HepG2 (cell line): ENCODE data around the gene TRMT1L. TPM values are rescaled to one million over a fixed set of nuclear protein-coding genes. Genes with fewer than 3 reads are reported as not detected.

Source experiments
- ATAC-seq: fragments of 200-7000 bp; cut with Tn5 transposase; 3 replicates; pipeline ENCODE4 v1.9.1; 2020; ENCODE audit warnings: mild to moderate bottlenecking, moderate library complexity
- BruUV-seq: library from RNA; stranded (reverse); fragments of 400-500 nt; replicated peaks from 2 replicates; lab custom pipeline; 2021; lab: Mats Ljungman, UMichigan
- CTCF ChIA-PET: fragments of 300-600 bp; formaldehyde crosslinking; extraction: SDS; loops from one replicate; lab custom pipeline; 2021; ENCODE audit warnings: low total read pairs, inconsistent platforms, low intra/inter-chr PET ratio; lab: Yijun Ruan, JAX
- POLR2A ChIA-PET: fragments of 350-600 bp; sonication (Branson Sonifier 250); formaldehyde crosslinking; loops from one replicate; lab custom pipeline; 2020; ENCODE audit warnings: antibody characterized with exemption, inconsistent platforms; lab: Yijun Ruan, JAX
- DNase-seq: peaks from one replicate; pipeline ENCODE4 v3.0.0-alpha.2; 2015; ENCODE audit warnings: low spot score
- FAIRE-seq: peaks from 3 replicates; lab custom pipeline; 2011; peaks lifted over from hg19 to GRCh38; lab: Jason Lieb, UNC
- H2AFZ ChIP-seq: one replicate; pipeline ENCODE4 v1.6.1; 2011; ENCODE audit warnings: low read length, inconsistent platforms
- H3K27ac ChIP-seq: fragments of 300-600 bp; 3 replicates; pipeline ENCODE4 v1.8.0; 2011; ENCODE audit warnings: mixed run types, mild to moderate bottlenecking, mixed read lengths, low read length, inconsistent platforms; ENCODE audit not compliant: insufficient read depth; ENCODE audit errors: extremely low read length
- H3K27me3 ChIP-seq, 2 experiments: fragments of 200-600 bp in 1 of 2; 2 replicates in 1 of 2; 3 replicates in 1 of 2; pipeline versions ENCODE4 v1.6.0 to v1.8.0; 2011; ENCODE audit warnings: low read length in 2 of 2, mild to moderate bottlenecking in 2 of 2, moderate library complexity in 2 of 2, inconsistent platforms in 1 of 2; ENCODE audit not compliant: insufficient read depth in 2 of 2, control insufficient read depth in 1 of 2
- H3K36me3 ChIP-seq, 2 experiments: fragments of 200-600 bp in 1 of 2; replicated peaks in 1 of 2; 2 replicates in 1 of 2; 3 replicates in 1 of 2; pipeline versions ENCODE4 v1.5.1 to v1.8.0; 2011; ENCODE audit warnings: low read length in 2 of 2, inconsistent platforms in 1 of 2; ENCODE audit not compliant: insufficient read depth in 2 of 2, control insufficient read depth in 1 of 2
- H3K4me1 ChIP-seq: 2 replicates; pipeline ENCODE4 v1.5.1; 2012; ENCODE audit warnings: low read length, inconsistent platforms; ENCODE audit not compliant: insufficient read depth
- H3K4me2 ChIP-seq: 2 replicates; pipeline ENCODE4 v1.6.0; 2011; ENCODE audit warnings: low read depth, low read length, inconsistent platforms
- H3K4me3 ChIP-seq, 3 experiments: fragments of 200-600 bp in 1 of 3; sonication (generic), shearing (Covaris generic) in 1 of 3; replicated peaks in 1 of 3; 2 replicates each; pipeline ENCODE4 v1.5.1; 2011 to 2016; ENCODE audit warnings: low read length in 3 of 3, inconsistent platforms in 2 of 3, low read depth in 2 of 3, mild to moderate bottlenecking in 2 of 3, control low read depth in 1 of 3, mixed read lengths in 1 of 3; ENCODE audit not compliant: insufficient read depth in 1 of 3
- H3K79me2 ChIP-seq: one replicate; pipeline ENCODE4 v1.6.1; 2011; ENCODE audit warnings: low read length, inconsistent platforms; ENCODE audit not compliant: insufficient read depth
- H3K9ac ChIP-seq: 2 replicates; pipeline ENCODE4 v1.6.0; 2011; ENCODE audit warnings: mild to moderate bottlenecking, low read depth, low read length, inconsistent platforms; ENCODE audit not compliant: insufficient read depth
- H3K9me3 ChIP-seq: 2 replicates; pipeline ENCODE4 v1.5.1; 2012; ENCODE audit warnings: mild to moderate bottlenecking, low read length
- H4K20me1 ChIP-seq: 2 replicates; pipeline ENCODE4 v1.6.0; 2011; ENCODE audit warnings: inconsistent platforms, mild to moderate bottlenecking, low read length, moderate library complexity; ENCODE audit not compliant: insufficient read depth
- ARNT ChIP-seq: fragments of 450-650 bp; IDR thresholded peaks from 2 replicates; pipeline ENCODE4 v1.6.1; 2017
- EED ChIP-seq: sonication (generic); formaldehyde crosslinking; IDR thresholded peaks from 2 replicates; pipeline ENCODE4 v1.5.0; 2020; ENCODE audit warnings: mild to moderate bottlenecking, missing genetic modification reagents
- FIP1L1 ChIP-seq: fragments of 200-400 bp; formaldehyde crosslinking; IDR thresholded peaks from 2 replicates; pipeline ENCODE4 v1.6.1; 2018; ENCODE audit warnings: low read depth, mild to moderate bottlenecking, low read length, moderate library complexity, borderline replicate concordance; ENCODE audit not compliant: insufficient read depth
- FLYWCH1 ChIP-seq: sonication (generic); formaldehyde crosslinking; IDR thresholded peaks from 2 replicates; pipeline ENCODE4 v1.8.1; 2023; ENCODE audit warnings: mild to moderate bottlenecking, missing genetic modification reagents
- GFI1 ChIP-seq: sonication (generic); formaldehyde crosslinking; IDR thresholded peaks from 2 replicates; pipeline ENCODE4 v1.5.0; 2020; ENCODE audit warnings: missing genetic modification reagents, mild to moderate bottlenecking, borderline replicate concordance
- HES4 ChIP-seq: sonication (generic); formaldehyde crosslinking; IDR thresholded peaks from 2 replicates; pipeline ENCODE4 v1.9.0; 2021; ENCODE audit warnings: mild to moderate bottlenecking, missing genetic modification reagents, borderline replicate concordance
- KAT2B ChIP-seq: fragments of 150-350 bp; IDR thresholded peaks from 2 replicates; pipeline ENCODE4 v1.6.1; 2014; ENCODE audit warnings: low read depth, low read length, borderline replicate concordance
- KDM5B ChIP-seq: sonication (generic); formaldehyde crosslinking; IDR thresholded peaks from 2 replicates; pipeline ENCODE4 v1.4.0; 2020; ENCODE audit warnings: missing genetic modification reagents, mild to moderate bottlenecking, borderline replicate concordance
- LCORL ChIP-seq, 2 experiments: fragments of 450-650 bp in 1 of 2; sonication (generic) in 1 of 2; formaldehyde crosslinking in 1 of 2; IDR thresholded peaks; 2 replicates each; pipeline versions ENCODE4 v1.5.0 to v1.6.1; 2017 to 2020; ENCODE audit warnings: antibody characterized with exemption in 1 of 2, missing genetic modification reagents in 1 of 2
- NR2F6 ChIP-seq, 2 experiments: IDR thresholded peaks; 2 replicates each; pipeline ENCODE4 v1.6.1; 2016; ENCODE audit warnings: antibody characterized with exemption in 1 of 2, mild to moderate bottlenecking in 1 of 2
- NR3C1 ChIP-seq: sonication (generic); formaldehyde crosslinking; IDR thresholded peaks from 2 replicates; pipeline ENCODE4 v1.4.0; 2020; ENCODE audit warnings: missing genetic modification reagents
- POLR2G ChIP-seq: fragments of 200-400 bp; formaldehyde crosslinking; IDR thresholded peaks from 2 replicates; pipeline ENCODE4 v1.6.1; 2018; ENCODE audit warnings: mild to moderate bottlenecking, low read depth, low read length, moderate library complexity
- REXO4 ChIP-seq: sonication (generic); formaldehyde crosslinking; IDR thresholded peaks from 2 replicates; pipeline ENCODE4 v1.8.0; 2022; ENCODE audit warnings: missing genetic modification reagents, mild to moderate bottlenecking, borderline replicate concordance
- TGIF2 ChIP-seq: IDR thresholded peaks from 2 replicates; pipeline ENCODE4 v1.6.1; 2016; ENCODE audit warnings: control low read depth, missing compliant biosample characterization
- TP53 ChIP-seq: sonication (generic); formaldehyde crosslinking; conservative IDR thresholded peaks from 2 replicates; pipeline ENCODE4 v1.4.0; 2020; ENCODE audit warnings: missing genetic modification reagents
- ZNF34 ChIP-seq: sonication (generic); formaldehyde crosslinking; IDR thresholded peaks from 2 replicates; pipeline ENCODE4 v1.4.0; 2020; ENCODE audit warnings: mild to moderate bottlenecking, missing genetic modification reagents, borderline replicate concordance
- ZNF354B ChIP-seq: sonication (generic); formaldehyde crosslinking; IDR thresholded peaks from 2 replicates; pipeline ENCODE4 v1.8.0; 2022; ENCODE audit warnings: mild to moderate bottlenecking, missing genetic modification reagents
- ZNF615 ChIP-seq: sonication (generic); formaldehyde crosslinking; IDR thresholded peaks from 2 replicates; pipeline ENCODE4 v1.5.0; 2020; ENCODE audit warnings: mild to moderate bottlenecking, missing genetic modification reagents, borderline replicate concordance
- ZNF652 ChIP-seq: IDR thresholded peaks from 2 replicates; pipeline ENCODE4 v1.6.1; 2016; ENCODE audit warnings: low read depth, borderline replicate concordance
- ZNF816 ChIP-seq: sonication (generic); formaldehyde crosslinking; IDR thresholded peaks from 2 replicates; pipeline ENCODE4 v1.8.0; 2022; ENCODE audit warnings: missing genetic modification reagents, mild to moderate bottlenecking, borderline replicate concordance
- ZNF839 ChIP-seq: sonication (generic); formaldehyde crosslinking; IDR thresholded peaks from 2 replicates; pipeline ENCODE4 v1.4.0; 2020; ENCODE audit warnings: missing genetic modification reagents, mild to moderate bottlenecking, borderline replicate concordance
- ZNF891 ChIP-seq: sonication (generic); formaldehyde crosslinking; IDR thresholded peaks from 2 replicates; pipeline ENCODE4 v1.5.0; 2020; ENCODE audit warnings: mild to moderate bottlenecking, missing genetic modification reagents
- ZSCAN25 ChIP-seq: sonication (generic); formaldehyde crosslinking; IDR thresholded peaks from 2 replicates; pipeline ENCODE4 v1.8.0; 2022; ENCODE audit warnings: mild to moderate bottlenecking, missing genetic modification reagents
- WGBS: methylation state at CpG from one replicate; pipeline ENCODE4 v1.1.6; 2017; ENCODE audit warnings: low lambda C conversion rate; 5-methylcytosine and 5-hydroxymethylcytosine counted together
- in situ Hi-C: cut with HindIII; loops from 2 replicates; pipeline ENCODE4 v1.10.0; 2017; ENCODE audit warnings: low pct_unique_long_range_greater_than_20kb; ENCODE audit not compliant: extremely low pct_ligation_motif_present
- intact Hi-C: fragments of 100-400 bp; cut with micrococcal nuclease; formaldehyde crosslinking; loops from one replicate; pipeline ENCODE4 v1.10.0; 2022; ENCODE audit not compliant: unreplicated experiment
- polyA plus RNA-seq, 8 experiments: library from polyadenylated mRNA; depleted of rRNA in 3 of 8; stranded (reverse) in 7 of 8; unstranded in 1 of 8; fragments of >200 nt; fragmentation: Illumina TruSeq in 4 of 8; extraction: Trizol in 4 of 8; gene quantifications; 2 replicates each; pipeline versions ENCODE4 v1.2.1 to v1.2.3, GENCODE V29; 2011 to 2016; ENCODE audit warnings: low read depth in 4 of 8, missing spikeins in 1 of 8, mixed read lengths in 1 of 8; ENCODE audit not compliant: insufficient read depth in 1 of 8
- total RNA-seq, 5 experiments: library from RNA; depleted of rRNA; stranded (reverse); fragments of >200 nt; fragmentation: Illumina TruSeq; extraction: Trizol; gene quantifications; 2 replicates each; pipeline ENCODE4 v1.2.3, GENCODE V29; 2016; ENCODE audit warnings: low read depth in 1 of 5
- TF ChIP-seq, protein P1 (sequence below): sonication (generic); formaldehyde crosslinking; IDR thresholded peaks from 2 replicates; pipeline ENCODE4 v1.5.1; 2020; ENCODE audit warnings: missing genetic modification reagents, mild to moderate bottlenecking, borderline replicate concordance

The TRMT1L gene
- total and polyA plus RNA-seq, 2 of the 13 experiments (the other 11 are each of a cell fraction or from before 2014, with no cell fraction given), result 17.9 to 19.2 TPM

DNA sequence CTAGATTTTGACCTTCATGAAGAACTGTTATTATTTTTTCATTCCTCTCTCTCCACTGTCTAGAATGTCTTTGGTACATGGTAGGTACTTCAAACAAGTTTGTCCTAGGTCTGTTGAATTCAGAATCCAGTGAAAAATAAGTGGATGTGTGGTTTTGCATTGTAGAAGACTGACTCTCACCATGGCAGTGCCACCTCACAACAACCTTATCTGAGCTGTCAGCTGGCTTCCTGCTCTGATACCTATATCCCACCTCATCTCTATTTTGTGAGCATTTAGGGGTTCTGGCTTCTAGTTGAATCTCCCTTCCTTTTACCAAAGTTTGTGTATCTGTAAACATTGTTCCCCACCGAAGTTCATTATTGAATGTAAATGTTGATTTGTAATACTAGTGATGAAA lies 9.4 kb upstream of the TRMT1L start (continued):
- TF ChIP-seq ZSCAN25 (CRISPR knock-in tag) (no peak), ZNF615 (CRISPR knock-in tag) (no peak), TGIF2 (CRISPR knock-in tag) (no peak), ZNF839 (CRISPR knock-in tag) (no peak), FIP1L1 (no peak)

DNA sequence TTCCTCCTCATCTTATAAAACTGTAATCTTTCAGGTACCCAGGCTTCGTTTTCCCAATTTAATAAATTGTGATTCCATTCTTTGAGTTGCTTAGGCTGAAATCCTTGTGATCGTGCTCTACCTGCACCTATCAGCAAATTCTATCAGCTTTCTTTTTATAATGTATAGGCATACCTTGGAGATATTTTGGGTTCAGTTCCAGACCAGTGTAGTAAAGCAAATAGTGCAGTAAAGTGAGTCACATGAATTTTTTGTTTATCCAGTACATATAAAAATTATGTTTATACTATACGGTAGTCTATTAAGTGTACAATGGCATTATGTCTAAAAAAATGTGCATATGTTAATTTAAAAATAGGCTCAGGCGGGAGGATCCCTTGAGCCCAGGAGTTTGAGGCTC lies 5.7 kb upstream of the TRMT1L start:
- BruUV-seq, result no TSS peak
- no peak overlapping the region for H3K4me2 ChIP-seq
- H3K9me3 ChIP-seq, result no peaks in the 10 kb centered on the region
- WGBS, result 93% methylated on average over 4 of the region's 4 CpGs
- no peak overlapping the region for H3K9ac ChIP-seq
- FAIRE-seq (no peak), ATAC-seq (no peak), DNase-seq (no peak)
- peaks cover 17% of the 10 kb centered on the region for H3K4me1 ChIP-seq
- H3K36me3 ChIP-seq, result 0 out of 5 replicates have a peak, but pooled peaks cover 0 to 2% of the 10 kb centered on the region in 2 experiments
- ChIA-PET POLR2A (no interaction called here), CTCF (no interaction called here)
- H2AFZ ChIP-seq, result no peak overlapping the region
- no peak overlapping the region for H3K27ac ChIP-seq
- H4K20me1 ChIP-seq, result no peaks in the 10 kb centered on the region
- intact Hi-C loops, result no loop called here
- H3K4me3 ChIP-seq, result no peak overlapping the region
- H3K27me3 ChIP-seq, result no peaks in the 10 kb centered on the region; a peak in 1 of 5 replicates
- peaks cover 5% of the 10 kb centered on the region for H3K79me2 ChIP-seq
- TF ChIP-seq EED (no peak), TP53 (CRISPR knock-in tag) (no peak), REXO4 (CRISPR knock-in tag) (no peak), FLYWCH1 (CRISPR knock-in tag) (no peak), ZNF816 (CRISPR knock-in tag) (no peak), GFI1 (CRISPR knock-in tag) (no peak), ZNF34 (no peak), NR3C1 (no peak), KDM5B (no peak), ZNF652 (CRISPR knock-in tag) (no peak), HES4 (CRISPR knock-in tag) (no peak), LCORL (IDR thresholded peaks at IDR 0.05) (no peak), LCORL (CRISPR knock-in tag; IDR thresholded peaks at IDR 0.05) (no peak), ZNF891 (no peak), KAT2B (no peak), ARNT (no peak), ZNF354B (CRISPR knock-in tag) (no peak), NR2F6 (IDR thresholded peaks at IDR 0.05) (no peak), NR2F6 (CRISPR knock-in tag; IDR thresholded peaks at IDR 0.05) (no peak), POLR2G (no peak)
- TF ChIP-seq, protein P1, sequence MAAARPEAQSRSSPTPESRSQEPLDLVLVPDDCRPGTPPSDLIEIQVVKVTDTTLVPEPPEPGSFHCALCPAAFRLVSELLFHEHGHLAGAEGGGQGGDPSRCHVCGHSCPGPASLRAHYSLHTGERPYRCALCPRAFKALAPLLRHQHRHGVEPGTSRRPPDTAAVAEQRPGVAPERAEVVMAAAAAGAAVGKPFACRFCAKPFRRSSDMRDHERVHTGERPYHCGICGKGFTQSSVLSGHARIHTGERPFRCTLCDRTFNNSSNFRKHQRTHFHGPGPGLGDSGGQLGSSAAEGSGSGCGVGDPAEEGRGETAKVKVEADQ, result no peak
- in situ Hi-C loops, result no loop called here
